HG03442 (cell line): ENCODE data around the gene NR2F1.
"Not testable (repeated sequence)": the region's sequence is repeated elsewhere in the genome, so short reads cannot be mapped to it uniquely, and the experiment has no call there.

Experiments used
- ATAC-seq: cut with Tn5 transposase; IDR thresholded peaks from one replicate; pipeline ENCODE4 v1.9.1; 2021; ENCODE audit warnings: mild to moderate bottlenecking, moderate library complexity; ENCODE audit not compliant: unreplicated experiment

The NR2F1 gene

DNA sequence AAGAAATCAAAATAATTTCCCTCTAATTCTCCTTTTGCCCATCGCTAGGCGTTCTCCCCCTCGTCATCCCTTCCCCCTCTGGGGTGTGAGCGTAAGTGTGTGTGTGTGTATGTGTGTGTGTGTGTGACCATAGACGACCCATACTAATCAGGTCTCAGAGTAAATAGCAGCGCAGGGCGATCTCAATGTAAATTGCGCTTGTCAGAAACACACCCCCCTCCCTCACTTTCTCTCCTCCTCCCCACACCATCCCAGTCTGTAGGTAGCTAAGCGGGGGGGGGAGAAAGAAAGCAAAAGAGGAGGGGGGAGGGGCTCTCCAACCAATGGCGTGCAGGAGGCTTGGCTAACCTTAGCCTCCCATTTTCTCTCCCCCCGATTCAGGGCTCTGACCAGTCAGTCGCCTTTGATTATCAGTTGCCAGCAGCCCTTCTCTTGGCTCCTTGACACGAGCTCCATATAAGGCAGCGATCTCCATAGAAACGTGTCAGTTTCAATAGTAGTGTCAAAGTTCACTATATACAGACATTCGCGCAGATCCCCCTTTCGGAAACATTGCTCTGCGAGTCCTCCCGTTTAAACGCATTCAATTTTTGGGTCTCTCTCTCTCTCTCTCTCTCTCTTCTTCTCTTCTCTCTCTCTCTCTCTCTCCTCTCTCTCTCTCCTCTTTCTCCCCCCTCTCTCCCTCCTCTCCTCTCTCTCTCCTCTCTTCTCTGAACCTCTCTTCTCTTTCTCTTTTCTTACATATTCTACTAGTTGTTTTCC is at the start of gene NR2F1:
Gene NR2F1, plus strand, starts transcription at position 546 of the 762 bp plus-strand sequence. CDS start 1,802 bp downstream, outside the sequence.
- no peak for ATAC-seq

DNA sequence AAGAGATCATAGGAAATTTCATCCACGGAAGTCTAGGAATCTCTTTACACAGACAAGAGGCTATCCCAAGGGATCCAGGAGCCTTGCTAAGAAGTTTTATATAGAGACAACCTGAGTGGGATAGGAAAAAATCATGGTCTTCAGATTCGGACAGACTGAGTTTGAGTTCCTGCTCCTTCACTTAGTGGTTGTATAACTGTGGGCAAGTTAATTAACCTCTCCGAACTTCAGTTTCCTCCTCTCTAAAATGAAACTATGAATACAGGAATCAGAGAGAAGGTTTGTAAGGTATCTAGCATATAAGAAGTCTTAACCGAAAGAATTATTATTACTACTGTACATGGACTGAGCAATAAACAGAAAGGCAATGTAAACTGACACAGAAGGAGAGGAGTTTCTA is 37.1 kb upstream of the NR2F1 start:
- ATAC-seq: no peak

DNA sequence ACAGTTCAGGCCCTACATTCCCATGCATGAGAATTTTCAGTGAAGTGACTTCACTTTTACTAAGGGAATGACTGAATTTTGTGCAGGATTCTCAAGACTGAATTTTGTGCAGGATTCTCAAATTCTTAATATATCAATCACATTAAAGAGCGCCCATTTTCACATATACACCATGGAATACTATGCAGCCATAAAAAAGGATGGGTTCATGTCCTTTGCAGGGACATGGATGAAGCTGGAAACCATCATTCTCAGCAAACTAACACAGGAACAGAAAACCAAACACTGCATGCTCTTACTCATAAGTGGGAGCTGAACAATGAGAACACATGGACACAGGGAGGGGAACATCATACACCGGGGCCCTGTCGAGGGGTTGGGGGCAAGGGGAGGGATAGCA is 33.4 kb upstream of the NR2F1 start:
- not testable (repeated sequence) for ATAC-seq

DNA sequence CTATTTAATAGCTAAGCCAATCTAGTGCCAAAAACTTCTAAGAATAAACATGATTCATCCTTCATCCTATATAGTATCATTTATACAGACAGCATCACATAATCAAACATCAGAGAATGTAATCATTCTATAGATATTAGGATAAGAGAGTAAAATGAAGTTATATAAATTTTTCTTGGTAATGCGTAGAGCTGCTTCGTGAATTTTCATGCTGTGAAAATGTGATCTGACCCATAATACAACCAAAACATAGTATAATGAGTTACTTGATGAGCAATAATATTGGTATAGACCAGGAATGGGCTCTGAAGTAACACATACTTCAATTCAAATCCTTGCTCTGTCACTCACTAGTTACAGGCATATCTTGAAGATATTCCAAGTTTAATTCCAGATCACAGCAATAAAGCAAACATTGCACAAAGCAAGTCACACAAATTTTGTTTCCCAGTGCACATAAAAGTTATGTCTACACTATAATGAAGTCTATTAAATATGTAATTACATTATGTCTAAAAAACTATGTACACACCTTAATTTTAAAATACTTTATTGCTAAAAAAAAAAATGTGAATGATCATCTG is 25.9 kb upstream of the NR2F1 start:
- ATAC-seq: no peak

DNA sequence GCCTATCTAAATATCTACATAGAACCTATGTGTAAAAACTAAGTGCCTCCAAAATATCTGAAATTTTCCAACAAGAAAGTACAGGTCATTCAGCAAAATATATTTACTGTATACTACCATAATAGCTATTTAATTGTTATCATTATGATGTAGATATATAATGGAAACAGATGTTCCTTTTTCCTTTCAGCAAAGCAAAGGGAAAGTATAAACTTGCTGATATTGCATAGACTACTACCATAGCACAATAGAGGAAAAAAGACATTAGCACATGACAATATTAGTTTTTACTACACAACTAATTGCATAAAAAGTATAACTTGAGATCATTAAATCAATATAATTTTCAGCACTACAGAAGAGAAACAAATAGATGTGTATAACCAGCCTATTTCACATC is 16.9 kb upstream of the NR2F1 start:
- ATAC-seq: no peak

DNA sequence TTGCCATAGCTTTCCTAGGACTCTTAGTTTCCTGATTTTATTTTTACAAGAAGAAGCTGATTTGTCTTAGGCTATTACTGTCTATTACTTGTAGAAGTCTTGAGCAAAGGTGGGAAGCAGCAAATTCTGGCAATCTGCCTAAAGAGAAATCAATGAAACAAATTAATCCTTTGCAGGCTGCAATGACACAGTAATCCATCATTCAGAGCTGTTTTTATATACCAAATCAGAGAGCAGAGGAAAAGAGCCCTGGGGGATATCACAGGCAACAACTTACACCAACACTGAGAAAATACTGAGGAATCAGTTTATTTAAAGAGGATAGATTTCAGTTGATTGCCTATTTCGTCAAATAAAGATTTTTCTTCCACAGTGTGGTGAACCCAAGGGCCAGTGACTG is 15.6 kb upstream of the NR2F1 start:
- ATAC-seq: no peak

DNA sequence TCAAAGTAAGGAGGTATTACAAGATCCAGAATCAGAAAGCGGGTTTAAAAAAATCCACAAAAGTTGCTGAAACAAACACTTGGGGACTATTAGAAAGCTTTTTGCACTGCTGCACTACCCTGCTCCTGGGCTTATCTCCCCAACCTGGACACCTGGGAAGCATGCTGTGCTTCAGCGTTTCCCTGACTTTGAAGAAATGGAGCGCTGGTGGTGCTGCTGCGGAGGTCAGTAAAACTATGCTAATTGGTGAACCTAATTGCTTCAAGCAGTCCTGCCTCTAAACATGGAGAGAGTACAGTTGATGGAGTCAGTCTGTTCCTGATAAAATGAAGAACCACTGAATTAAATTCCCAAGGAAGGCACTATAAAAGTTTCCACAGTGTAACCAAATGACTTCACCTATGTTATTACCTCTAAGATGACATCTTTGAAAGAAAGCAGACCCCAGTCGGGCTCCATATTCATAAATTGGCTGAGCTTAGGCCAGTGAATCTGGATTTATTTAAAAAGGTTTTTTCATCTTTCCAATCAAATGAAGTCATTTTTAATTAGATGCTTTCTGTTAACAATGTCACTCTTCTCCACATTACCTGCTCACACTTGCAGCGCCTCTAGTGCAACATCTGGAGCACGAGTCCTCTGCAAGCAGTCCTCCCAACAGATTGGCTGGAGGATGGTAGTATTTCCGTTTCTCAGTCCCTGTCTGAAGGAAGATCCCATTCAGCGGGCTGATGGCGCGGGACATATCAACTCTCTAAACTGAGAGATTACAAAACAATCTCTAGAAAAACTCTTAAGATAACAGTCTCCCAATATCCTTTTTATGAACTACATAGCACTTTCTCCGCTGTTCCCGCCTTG is 13.5 kb upstream of the NR2F1 start:
- no peak for ATAC-seq

DNA sequence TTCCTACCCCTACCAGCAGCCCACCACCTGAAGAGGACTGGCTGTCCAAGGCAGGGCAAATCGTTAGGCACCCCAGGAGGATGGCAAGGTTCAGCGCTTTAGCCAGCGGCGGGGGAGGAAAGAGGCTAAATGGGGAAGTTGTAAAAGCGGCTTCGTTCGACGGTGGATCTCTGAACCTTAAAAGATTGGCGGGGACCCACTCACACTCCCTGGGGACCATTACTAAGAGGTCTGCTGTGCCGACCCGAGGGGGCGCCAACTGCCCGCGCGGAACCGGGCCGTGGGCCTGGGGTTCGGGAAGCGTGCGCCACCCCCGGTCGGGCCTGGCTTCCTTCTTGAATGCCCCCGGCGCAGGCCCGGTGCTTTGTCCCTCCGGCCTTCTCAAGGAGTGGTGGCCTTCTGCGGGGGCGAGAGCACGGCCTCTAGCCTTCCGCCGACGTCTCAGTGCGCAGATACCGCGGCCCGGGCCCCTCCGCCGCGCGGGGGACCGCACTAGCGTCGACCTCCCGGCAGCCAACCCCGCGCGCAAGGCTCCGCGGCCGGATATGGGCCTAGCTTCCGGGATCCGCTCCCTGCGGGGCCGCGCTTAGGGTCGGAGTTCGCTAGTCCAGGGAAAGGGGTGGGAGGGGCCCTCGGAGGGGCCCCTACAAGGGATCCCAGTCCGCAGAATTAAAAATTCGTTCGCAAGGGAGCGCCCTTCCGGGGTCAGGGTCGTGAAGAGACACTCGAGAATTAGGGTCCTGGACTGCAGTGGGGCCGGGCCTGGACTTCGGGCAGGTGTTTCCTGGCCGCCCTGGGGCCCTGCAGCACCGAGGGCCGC is 12.5 kb upstream of the NR2F1 start:
- peak; percentile 52 for ATAC-seq

DNA sequence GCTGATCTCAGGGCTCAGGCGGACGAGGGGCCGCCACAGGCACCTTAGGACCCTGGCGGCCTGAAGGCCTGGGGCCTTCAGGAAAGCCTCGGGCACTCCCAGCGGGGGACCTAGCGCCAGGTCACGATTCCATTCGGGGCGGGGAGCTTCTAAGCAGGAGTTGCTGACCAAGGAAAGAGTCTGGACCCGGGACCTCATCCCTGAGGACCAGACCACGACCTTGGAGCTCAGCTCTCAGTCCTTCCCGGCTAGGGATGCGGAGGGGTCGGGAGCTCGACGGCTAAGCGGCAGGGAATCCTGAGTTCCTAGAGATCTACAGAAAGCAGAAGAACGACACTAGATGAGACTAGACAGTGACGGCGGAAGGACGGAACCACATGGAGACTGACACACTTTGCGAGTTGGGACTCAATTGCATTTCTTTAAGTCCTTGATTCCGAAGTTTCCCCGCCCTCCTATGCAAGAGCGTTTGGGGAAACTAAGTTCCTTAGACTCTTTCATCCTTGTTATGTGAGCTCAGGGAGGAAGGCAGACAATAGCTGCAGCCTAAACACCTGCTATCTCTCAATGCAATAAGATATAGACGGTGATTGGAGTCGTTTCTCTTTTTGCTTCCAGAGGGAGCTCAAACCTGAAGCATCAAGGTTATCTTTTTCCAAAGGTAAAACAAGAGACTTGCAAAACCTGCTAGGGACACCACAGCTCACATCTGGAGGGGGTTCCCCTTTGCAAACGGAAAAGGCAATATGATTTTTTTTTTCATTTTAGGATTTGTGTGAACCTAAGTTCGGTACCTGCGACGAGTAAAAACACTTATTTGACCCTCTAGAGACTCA is 11.7 kb upstream of the NR2F1 start:
- ATAC-seq: no peak

DNA sequence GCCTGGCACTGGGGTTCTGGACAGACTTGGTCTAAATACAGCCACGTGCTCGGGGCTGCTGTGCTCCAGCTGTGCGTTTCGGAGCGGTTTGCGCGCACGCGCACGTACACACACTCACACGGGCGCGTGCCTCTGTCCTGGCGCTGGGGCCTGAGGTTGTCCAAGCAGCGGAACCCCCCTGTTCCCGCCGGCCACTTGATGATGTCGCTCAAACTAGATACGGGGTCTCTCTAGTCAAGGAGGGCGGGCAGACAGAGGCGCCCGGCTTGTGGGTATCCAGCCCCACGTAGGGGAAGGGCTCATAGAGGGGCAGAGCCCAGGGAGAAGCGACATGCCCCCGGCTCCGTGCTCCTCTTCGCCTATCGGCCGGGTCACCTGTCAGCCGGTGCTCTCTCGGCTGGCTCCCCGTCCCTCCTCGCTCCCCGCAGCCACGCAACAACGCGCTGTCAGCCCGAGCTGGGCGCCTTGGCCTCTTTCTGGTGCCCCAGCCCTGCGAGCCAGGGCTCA is 10.9 kb upstream of the NR2F1 start:
- no peak for ATAC-seq

DNA sequence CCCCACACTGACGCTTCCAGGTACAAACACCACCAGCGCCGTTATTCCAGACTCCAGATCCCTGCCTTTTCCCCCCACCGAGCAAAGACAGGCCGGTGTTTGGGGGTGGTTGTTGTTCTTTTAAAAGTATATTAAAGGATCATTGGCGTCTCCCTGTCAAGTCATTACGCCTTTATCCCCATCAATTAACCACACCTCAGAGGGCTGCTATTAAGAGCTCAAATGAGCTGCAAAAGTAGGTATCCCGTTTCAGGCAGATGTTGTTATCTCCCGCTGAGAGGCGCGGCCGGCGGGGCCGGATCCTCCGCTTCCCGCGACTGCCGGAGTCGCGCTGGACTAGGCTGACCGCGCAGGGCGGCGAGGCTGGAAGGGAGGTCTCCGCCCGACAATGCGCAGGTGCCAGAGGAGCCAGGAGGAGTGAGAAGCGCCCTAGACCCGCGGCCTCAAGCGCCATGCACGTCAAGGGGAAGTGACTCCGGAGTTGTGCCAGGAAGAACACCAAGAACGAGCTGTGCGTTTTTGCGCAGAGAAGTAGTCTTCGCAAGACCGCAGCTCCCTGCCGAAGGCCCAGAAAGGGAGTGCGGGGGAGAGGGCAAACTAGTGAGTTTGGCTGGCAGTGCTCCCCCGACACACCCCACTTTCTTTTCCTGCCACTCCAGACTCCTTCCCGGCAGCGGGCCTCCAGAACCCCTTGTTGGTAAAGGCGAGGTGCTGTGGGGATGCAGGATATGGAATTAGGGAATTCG is 10.2 kb upstream of the NR2F1 start:
- no peak for ATAC-seq

DNA sequence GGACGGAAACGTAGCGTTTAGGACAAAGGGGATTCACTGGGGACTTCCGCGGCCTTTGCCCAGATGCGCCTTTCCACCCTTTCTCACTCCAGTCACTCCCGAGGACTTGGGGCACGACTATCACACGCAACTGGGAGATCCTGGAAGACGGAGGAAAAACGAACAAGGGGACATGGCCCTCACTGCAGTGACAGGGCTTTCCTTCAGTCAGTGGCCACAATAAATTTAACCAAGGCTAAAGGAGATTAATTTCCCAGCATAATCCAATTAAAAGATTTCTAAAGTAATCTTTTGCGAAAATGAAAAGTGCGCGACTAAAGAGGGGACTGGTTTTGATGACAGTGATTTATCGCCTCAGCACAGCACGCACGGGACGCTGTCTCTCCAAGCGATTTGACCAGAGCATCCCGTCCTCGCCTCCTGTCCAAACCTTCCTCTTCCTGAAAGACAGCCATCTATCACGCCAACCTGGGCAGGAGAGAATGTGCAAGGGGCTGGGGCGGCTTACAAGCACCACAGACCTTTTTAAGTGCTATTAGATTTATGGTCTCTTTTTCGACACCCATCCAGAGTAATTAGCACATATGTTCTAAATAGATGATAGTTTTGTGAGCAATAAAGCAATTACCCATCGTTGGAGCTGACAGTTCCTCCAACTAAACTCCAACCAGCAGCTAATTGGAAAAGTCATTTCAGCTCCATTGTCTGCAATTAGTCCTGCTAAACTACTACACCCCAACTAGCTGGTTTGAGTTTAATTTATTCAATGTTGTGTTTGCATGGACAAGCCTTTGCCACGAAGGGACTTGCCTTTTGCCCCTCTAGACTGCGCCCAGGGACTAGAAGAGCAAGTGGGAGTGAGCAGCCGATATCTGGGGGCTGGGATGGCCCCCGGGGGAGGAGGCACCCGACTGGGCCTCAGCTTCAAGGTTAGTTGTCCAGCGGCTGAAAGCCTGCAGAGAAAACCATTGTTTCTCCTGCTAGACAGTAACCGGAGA is 9.4 kb upstream of the NR2F1 start:
- ATAC-seq: no peak

DNA sequence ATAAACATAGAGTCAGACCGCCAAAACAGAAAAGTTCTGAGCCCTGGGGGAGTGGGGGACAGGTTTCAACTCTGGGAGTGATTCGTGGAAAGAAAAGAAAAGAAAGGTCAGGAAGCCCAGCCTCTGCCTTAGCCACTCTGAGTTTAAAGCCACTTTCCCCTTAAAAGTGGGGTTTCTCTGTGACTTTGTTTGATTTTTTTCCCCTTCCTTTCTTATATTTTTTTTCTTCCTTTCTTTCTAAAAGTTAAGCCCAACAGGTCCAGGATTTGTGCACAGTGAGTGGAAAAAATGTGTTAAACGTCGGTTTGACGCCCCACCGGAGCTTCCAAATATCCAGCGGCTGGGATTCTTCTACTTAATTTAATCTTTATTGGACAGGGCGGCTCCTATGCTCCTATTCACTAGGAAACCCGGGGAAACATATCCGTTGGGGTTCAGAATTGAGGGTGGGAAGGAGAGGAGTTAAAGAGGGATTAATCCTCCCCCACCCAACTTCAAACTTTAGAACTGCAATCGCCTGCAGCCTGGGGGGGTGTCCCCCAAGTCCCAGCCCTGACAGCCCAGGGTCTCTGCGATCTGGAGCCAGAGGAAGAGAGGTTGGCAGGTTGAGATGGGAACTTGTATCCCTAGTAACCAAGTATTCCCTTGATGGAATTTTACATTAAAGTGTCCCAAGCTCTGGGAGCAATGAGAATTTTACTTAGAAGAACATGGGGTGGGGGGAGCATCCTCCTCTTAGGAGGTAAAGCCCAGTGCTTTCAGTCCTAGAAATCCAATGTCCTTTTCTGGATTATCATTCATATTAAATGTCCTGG is 8.3 kb upstream of the NR2F1 start:
- ATAC-seq: no peak

DNA sequence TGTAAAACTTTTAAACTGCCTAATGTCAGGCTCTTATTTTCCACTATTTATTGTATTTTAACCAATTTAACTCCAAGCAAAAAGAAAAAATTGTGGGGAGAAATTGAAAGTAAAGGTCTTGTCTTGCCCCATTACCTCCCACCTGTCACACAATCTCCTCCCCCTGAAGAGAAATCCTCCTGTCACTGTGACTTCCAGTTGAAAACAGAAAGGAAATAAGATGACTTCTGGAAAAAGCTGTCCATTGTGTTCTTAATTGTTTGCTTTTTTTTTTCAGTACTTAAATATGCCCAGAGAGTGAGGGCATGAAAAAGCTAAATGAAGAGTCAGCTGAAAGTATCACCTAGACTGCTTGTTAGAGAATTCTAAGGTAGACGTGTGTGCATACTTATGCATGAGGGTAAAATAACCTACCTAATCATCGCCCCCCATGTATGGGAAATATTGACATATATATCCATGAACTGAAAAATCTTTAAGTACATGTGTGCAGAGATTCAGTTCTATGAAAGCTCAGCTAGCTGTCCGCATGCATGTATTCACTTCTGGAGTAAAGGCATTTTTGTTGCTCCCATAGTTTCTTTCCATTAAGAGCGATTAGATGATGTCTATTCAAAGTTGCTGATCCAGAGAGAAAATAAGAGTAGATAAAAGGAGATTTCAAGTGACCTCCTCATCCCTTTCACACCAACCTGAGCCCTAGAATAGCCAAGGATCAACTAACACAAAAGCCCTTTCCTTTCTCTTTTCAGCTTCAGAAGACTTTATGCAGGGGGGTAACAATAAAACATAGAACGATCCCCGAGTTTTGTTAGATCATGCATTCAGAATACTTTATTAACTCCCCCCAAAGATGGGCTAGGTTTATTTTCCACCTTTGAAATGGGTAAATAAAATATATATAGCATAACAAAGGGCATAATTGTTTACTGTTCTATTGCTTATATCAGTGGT is 7.3 kb upstream of the NR2F1 start:
- no peak for ATAC-seq

DNA sequence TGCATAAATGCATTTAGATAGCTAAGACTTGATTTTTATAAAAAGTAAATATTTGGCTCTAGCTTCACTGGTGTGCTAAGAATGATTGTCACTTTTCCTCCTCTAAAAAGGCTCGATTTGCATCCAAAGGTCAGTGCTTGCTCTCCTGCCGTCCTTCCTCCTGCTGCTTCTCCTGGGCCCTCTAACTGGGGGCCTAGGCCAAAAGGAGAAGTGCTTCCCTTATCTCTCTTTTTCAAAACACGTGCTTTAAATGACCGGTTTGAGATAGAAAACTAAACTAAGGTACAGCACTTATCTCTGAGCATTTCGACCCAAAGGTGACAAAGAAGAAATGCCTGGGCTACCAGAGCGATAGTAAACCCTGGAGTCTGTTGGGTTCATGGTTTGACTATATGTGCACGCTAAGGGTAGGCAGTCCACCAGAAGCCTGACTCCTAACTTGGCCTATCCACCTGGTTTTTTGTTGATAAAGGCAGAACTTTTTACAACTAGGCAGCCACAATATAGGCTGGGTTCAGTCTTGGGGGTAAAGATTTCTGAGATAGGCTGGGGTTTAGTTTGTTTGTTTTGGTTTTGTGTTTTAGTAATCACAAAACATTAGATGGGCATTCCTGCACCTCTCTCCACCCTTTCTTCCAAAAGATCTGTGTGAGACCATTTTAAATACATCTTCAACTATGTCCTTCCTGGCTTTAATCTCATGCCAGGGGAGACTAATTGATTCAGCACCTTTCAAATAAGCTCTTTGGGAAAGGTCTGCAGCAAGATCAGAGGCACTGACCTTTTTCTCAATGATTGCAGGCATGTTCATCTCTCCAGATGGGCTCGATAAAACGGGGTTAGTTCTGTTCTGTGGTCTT is 5.8 kb upstream of the NR2F1 start:
- no peak for ATAC-seq
